ENCODE data around the gene CKMT2. TPM values are rescaled to one million over a fixed set of nuclear protein-coding genes. Genes with fewer than 3 reads are reported as not detected.

The CKMT2 gene
- total RNA-seq, 4 donors from 2014 or later, result 5.2 to 17.0 (median 8.4) TPM

GRCh38 chr5:81246697-81247096, 13.6 kb downstream of the CKMT2 start:
- ATAC-seq (ENCODE audit: low FRiP score), result no peak

GRCh38 chr5:81247441-81247972, 14.4 kb downstream of the CKMT2 start:
- no peak for ATAC-seq (ENCODE audit: low FRiP score)
- DNase-seq (ENCODE audit: low spot score), result no peak
- no peak for TF ChIP-seq CTCF (IDR thresholded peaks at IDR 0.05)

More at GRCh38 chr5:81246697-81247096, 13.6 kb downstream of the CKMT2 start:
- DNase-seq (ENCODE audit: low spot score), result no peak
- no peak for TF ChIP-seq CTCF (IDR thresholded peaks at IDR 0.05)

- ATAC-seq (ENCODE audit: low FRiP score) (no peak), DNase-seq (ENCODE audit: low spot score) (no peak)
- no peak for TF ChIP-seq CTCF (IDR thresholded peaks at IDR 0.05)
Observed at GRCh38 chr5:81249240-81249639, 16.1 kb downstream of the CKMT2 start.

- no peak for ATAC-seq (ENCODE audit: low FRiP score)
- no peak for TF ChIP-seq CTCF (IDR thresholded peaks at IDR 0.05)
Observed at GRCh38 chr5:81250004-81250403, 16.9 kb downstream of the CKMT2 start.

GRCh38 chr5:81251922-81252321, 18.8 kb downstream of the CKMT2 start:
- ATAC-seq (ENCODE audit: low FRiP score) (no peak), DNase-seq (ENCODE audit: low spot score) (no peak)

More at GRCh38 chr5:81250004-81250403, 16.9 kb downstream of the CKMT2 start:
- DNase-seq (ENCODE audit: low spot score), result no peak

GRCh38 chr5:81252904-81253303, 19.8 kb downstream of the CKMT2 start:
- ATAC-seq (ENCODE audit: low FRiP score) (no peak), DNase-seq (ENCODE audit: low spot score) (no peak)
- TF ChIP-seq CTCF (IDR thresholded peaks at IDR 0.05), result no peak

More at GRCh38 chr5:81251922-81252321, 18.8 kb downstream of the CKMT2 start:
- no peak for TF ChIP-seq CTCF (IDR thresholded peaks at IDR 0.05)

- DNase-seq (ENCODE audit: low spot score), result no peak
- no peak for ATAC-seq (ENCODE audit: low FRiP score)
- no peak for TF ChIP-seq CTCF (IDR thresholded peaks at IDR 0.05)
Observed at GRCh38 chr5:81253875-81254274, 20.8 kb downstream of the CKMT2 start.
